Measurements from ENCODE around the gene OR5B21.

Gene OR5B21

DNA sequence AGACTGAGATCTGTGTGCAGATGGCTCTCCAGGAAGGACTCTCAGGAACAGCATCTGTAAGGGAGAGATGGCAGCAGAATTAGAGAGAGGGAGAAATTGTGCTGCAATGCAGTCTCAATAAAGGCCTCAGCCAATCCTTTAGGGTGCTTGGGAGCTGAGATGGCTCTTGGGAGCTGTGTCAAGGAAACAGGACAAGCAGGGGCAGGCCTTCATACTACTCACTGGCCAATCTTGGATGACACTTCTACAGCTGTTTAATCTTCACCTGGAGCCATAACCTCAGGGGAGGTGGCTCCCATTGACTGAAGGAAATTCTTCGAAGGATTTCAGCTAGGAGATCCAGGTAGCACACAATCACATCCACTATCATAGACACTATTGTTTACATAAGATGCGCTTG lies 10.0 kb downstream of the OR5B21 start:
- DNase-seq (ENCODE audit: low read depth): no peak
- no peak overlapping the region for H3K4me3 ChIP-seq (replicated peaks; ENCODE audit: low read depth, low read length)
- TF ChIP-seq, protein P1, sequence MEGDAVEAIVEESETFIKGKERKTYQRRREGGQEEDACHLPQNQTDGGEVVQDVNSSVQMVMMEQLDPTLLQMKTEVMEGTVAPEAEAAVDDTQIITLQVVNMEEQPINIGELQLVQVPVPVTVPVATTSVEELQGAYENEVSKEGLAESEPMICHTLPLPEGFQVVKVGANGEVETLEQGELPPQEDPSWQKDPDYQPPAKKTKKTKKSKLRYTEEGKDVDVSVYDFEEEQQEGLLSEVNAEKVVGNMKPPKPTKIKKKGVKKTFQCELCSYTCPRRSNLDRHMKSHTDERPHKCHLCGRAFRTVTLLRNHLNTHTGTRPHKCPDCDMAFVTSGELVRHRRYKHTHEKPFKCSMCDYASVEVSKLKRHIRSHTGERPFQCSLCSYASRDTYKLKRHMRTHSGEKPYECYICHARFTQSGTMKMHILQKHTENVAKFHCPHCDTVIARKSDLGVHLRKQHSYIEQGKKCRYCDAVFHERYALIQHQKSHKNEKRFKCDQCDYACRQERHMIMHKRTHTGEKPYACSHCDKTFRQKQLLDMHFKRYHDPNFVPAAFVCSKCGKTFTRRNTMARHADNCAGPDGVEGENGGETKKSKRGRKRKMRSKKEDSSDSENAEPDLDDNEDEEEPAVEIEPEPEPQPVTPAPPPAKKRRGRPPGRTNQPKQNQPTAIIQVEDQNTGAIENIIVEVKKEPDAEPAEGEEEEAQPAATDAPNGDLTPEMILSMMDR (IDR thresholded peaks at IDR 0.05; ENCODE audit: low read length, missing control alignments): no peak

- no peak for DNase-seq (ENCODE audit: low read depth)
- no peak overlapping the region for H3K4me3 ChIP-seq (replicated peaks; ENCODE audit: low read depth, low read length)
- TF ChIP-seq, protein P1 (IDR thresholded peaks at IDR 0.05; ENCODE audit: low read length, missing control alignments): no peak
Measured at GRCh38 chr11:58495906-58496305, 12.0 kb downstream of the OR5B21 start.

DNA sequence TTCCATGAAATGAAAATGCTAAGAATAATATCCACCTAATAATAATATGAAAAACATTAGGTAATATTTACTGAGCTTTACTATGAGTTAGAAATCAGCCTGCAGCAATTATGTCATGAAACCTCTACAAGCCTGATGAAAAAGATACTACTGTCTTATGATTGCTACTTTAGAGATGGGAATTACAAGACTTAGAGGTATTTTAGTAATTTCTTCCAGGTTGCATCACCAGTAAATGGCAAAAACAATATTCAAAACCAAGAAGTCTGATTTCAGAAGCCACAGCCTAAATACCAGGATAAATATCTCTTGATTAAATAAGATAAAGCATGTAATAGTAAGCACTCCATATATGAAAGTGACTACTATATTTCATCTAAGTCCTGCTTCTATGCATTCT lies 13.8 kb downstream of the OR5B21 start:
- peak; percentile 3 for DNase-seq (ENCODE audit: low read depth)
- TF ChIP-seq, protein P1 (IDR thresholded peaks at IDR 0.05; ENCODE audit: low read length, missing control alignments): no peak
- no peak overlapping the region for H3K4me3 ChIP-seq (replicated peaks; ENCODE audit: low read depth, low read length)

GRCh38 chr11:58493676-58494075 lies 14.2 kb downstream of the OR5B21 start:
- DNase-seq (ENCODE audit: low read depth): peak; percentile 7
- TF ChIP-seq, protein P1 (IDR thresholded peaks at IDR 0.05; ENCODE audit: low read length, missing control alignments): no peak
- no peak overlapping the region for H3K4me3 ChIP-seq (replicated peaks; ENCODE audit: low read depth, low read length)

- H3K4me3 ChIP-seq (replicated peaks; ENCODE audit: low read depth, low read length): no peak overlapping the region
- DNase-seq (ENCODE audit: low read depth): no peak
- TF ChIP-seq, protein P1 (IDR thresholded peaks at IDR 0.05; ENCODE audit: low read length, missing control alignments): no peak
Measured at GRCh38 chr11:58490827-58491226, 17.1 kb downstream of the OR5B21 start.

- TF ChIP-seq, protein P1 (IDR thresholded peaks at IDR 0.05; ENCODE audit: low read length, missing control alignments): no peak
- DNase-seq (ENCODE audit: low read depth): no peak
- H3K4me3 ChIP-seq (replicated peaks; ENCODE audit: low read depth, low read length): no peak overlapping the region
Measured at GRCh38 chr11:58487170-58487569, 20.7 kb downstream of the OR5B21 start.

- TF ChIP-seq, protein P1 (IDR thresholded peaks at IDR 0.05; ENCODE audit: low read length, missing control alignments): no peak
- no peak overlapping the region for H3K4me3 ChIP-seq (replicated peaks; ENCODE audit: low read depth, low read length)
Measured at GRCh38 chr11:58485961-58486360, 21.9 kb downstream of the OR5B21 start.

More at GRCh38 chr11:58485961-58486360, 21.9 kb downstream of the OR5B21 start:
- DNase-seq (ENCODE audit: low read depth): no peak

All from fibroblast of pulmonary artery (primary cell).